Measurements from ENCODE around the gene COL23A1. TPM values are rescaled to one million over a fixed set of nuclear protein-coding genes. Genes with fewer than 3 reads are reported as not detected.

COL23A1 gene
- total and polyA plus RNA-seq, 2 donors (not counting 1 experiment from before 2014, with no cell fraction given): 0.20 TPM; not detected in 1

GRCh38 chr5:178458140-178458539 is 132.1 kb downstream of the COL23A1 start:
- intact Hi-C loops (cut with micrococcal nuclease): no loop called here
- Histone ChIP-seq H3K9ac (ENCODE audit: low read length) (no peak overlapping the region), H3K36me3 (replicated peaks in 1 of 2; ENCODE audit: control extremely low read depth in 1 of 2, control insufficient read depth in 1 of 2, extremely low read depth in 1 of 2, insufficient read depth in 2 of 2, low read length in 1 of 2) (no peaks in the 10 kb centered on the region), H2AFZ (ENCODE audit: insufficient read depth, low read depth, low read length, poor library complexity, severe bottlenecking) (no peak overlapping the region), H4K20me1 (ENCODE audit: control insufficient read depth, insufficient read depth, low read length, poor library complexity, severe bottlenecking) (no peaks in the 10 kb centered on the region), H3K79me2 (ENCODE audit: control insufficient read depth, insufficient read depth, low read length) (no peaks in the 10 kb centered on the region), H3K27me3 (replicated peaks in 1 of 4; ENCODE audit: control extremely low read depth in 1 of 4, control insufficient read depth in 3 of 4, insufficient read depth in 4 of 4, low read length in 3 of 4) (no peaks in the 10 kb centered on the region), H3K4me1 (ENCODE audit: control insufficient read depth in 2 of 2, insufficient read depth in 2 of 2, low read length in 2 of 2) (no peaks in the 10 kb centered on the region), H3K9me3 (ENCODE audit: control extremely low read depth in 1 of 3, control insufficient read depth in 2 of 3, insufficient read depth in 1 of 3, low read length in 2 of 3) (no peaks in the 10 kb centered on the region), H3K4me2 (replicated peaks; ENCODE audit: low read depth, low read length, poor library complexity, severe bottlenecking) (no peak overlapping the region), H3K4me3 (ENCODE audit: control extremely low read depth in 1 of 5, extremely low read depth in 1 of 5, insufficient read depth in 1 of 5, low read depth in 2 of 5, low read length in 4 of 5) (no peak overlapping the region), H3K27ac (ENCODE audit: low read length in 2 of 2) (no peak overlapping the region)
- CTCF ChIA-PET: no interaction called here
- DNase-seq (no peak), ATAC-seq (ENCODE audit: low read depth) (no peak)
- POLR2A ChIA-PET: no interaction called here
- Mint-ChIP-seq H3K9me3 (ENCODE audit: insufficient read depth) (no peaks in the 10 kb centered on the region), H3K27ac (no peak overlapping the region), H3K4me3 (no peak overlapping the region), H3K4me1 (no peaks in the 10 kb centered on the region), H3K27me3 (no peaks in the 10 kb centered on the region)
- TF ChIP-seq CTCF (IDR thresholded peaks at IDR 0.05) (no peak), EZH2 (IDR thresholded peaks at IDR 0.05; ENCODE audit: borderline replicate concordance, insufficient read depth, low read depth, low read length, poor library complexity, severe bottlenecking) (no peak)
- 97% methylated on average over 5 of the region's 8 CpGs for WGBS (ENCODE audit: insufficient coverage)

DNA sequence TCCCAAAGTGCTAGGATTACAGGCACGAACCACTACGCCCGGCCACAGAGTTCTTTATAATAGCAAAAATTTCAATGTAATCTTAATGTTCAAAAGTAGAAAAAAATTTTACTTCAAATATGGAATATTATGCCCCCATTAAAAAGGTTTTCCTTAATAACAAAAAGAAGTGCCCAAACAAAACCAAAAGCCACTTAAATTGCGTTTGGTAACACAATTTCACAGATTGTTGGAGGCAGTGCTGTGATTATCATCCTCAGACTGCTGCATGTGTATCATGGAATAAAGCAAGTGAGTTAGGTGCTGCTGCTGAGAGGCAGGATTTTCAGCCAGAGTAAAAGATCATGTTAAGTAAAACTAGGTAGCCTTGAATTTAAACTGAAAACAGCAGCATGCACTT is 132.7 kb downstream of the COL23A1 start:
- H4K20me1 ChIP-seq (ENCODE audit: control insufficient read depth, insufficient read depth, low read length, poor library complexity, severe bottlenecking): no peaks in the 10 kb centered on the region
- H3K27ac ChIP-seq (ENCODE audit: low read length in 2 of 2): no peak overlapping the region
- no peak overlapping the region for H2AFZ ChIP-seq (ENCODE audit: insufficient read depth, low read depth, low read length, poor library complexity, severe bottlenecking)
- Mint-ChIP-seq H3K27ac (no peak overlapping the region), H3K4me1 (no peaks in the 10 kb centered on the region), H3K9me3 (ENCODE audit: insufficient read depth) (no peaks in the 10 kb centered on the region), H3K27me3 (no peaks in the 10 kb centered on the region), H3K4me3 (no peak overlapping the region)
- WGBS (ENCODE audit: insufficient coverage): no CpG with 5 or more reads among the region's 4 CpGs
- no peaks in the 10 kb centered on the region for H3K9me3 ChIP-seq (ENCODE audit: control extremely low read depth in 1 of 3, control insufficient read depth in 2 of 3, insufficient read depth in 1 of 3, low read length in 2 of 3)
- intact Hi-C loops (cut with micrococcal nuclease): no loop called here
- no peak for ATAC-seq (ENCODE audit: low read depth)
- ChIA-PET CTCF (no interaction called here), POLR2A (no interaction called here)
- H3K9ac ChIP-seq (ENCODE audit: low read length): no peak overlapping the region
- no peak overlapping the region for H3K4me2 ChIP-seq (replicated peaks; ENCODE audit: low read depth, low read length, poor library complexity, severe bottlenecking)
- TF ChIP-seq CTCF (IDR thresholded peaks at IDR 0.05) (no peak), EZH2 (IDR thresholded peaks at IDR 0.05; ENCODE audit: borderline replicate concordance, insufficient read depth, low read depth, low read length, poor library complexity, severe bottlenecking) (no peak)
- no peaks in the 10 kb centered on the region for H3K4me1 ChIP-seq (ENCODE audit: control insufficient read depth in 2 of 2, insufficient read depth in 2 of 2, low read length in 2 of 2)
- H3K79me2 ChIP-seq (ENCODE audit: control insufficient read depth, insufficient read depth, low read length): no peaks in the 10 kb centered on the region
- DNase-seq: no peak
- H3K4me3 ChIP-seq (ENCODE audit: control extremely low read depth in 1 of 5, extremely low read depth in 1 of 5, insufficient read depth in 1 of 5, low read depth in 2 of 5, low read length in 4 of 5): no peak overlapping the region
- no peaks in the 10 kb centered on the region for H3K36me3 ChIP-seq (replicated peaks in 1 of 2; ENCODE audit: control extremely low read depth in 1 of 2, control insufficient read depth in 1 of 2, extremely low read depth in 1 of 2, insufficient read depth in 2 of 2, low read length in 1 of 2)
- H3K27me3 ChIP-seq (replicated peaks in 1 of 4; ENCODE audit: control extremely low read depth in 1 of 4, control insufficient read depth in 3 of 4, insufficient read depth in 4 of 4, low read length in 3 of 4): no peaks in the 10 kb centered on the region

Data from B cell (primary cell).